ENCODE measurements around the gene IPO4. TPM values are rescaled to one million over a fixed set of nuclear protein-coding genes. Genes with fewer than 3 reads are reported as not detected.

Gene IPO4
- total and polyA plus RNA-seq, 2 of the 8 experiments (the other 6 are each of a cell fraction or from before 2014, with no cell fraction given): 55.5 to 108 TPM

GRCh38 chr14:24185026-24185425 is 3.6 kb downstream of the IPO4 start (continued):
- no peak for TF ChIP-seq PHF8 (conservative IDR thresholded peaks at IDR 0.05; ENCODE audit: low read depth, low read length)
- no peak for TF ChIP-seq GTF2F1 (IDR thresholded peaks at IDR 0.05; ENCODE audit: borderline replicate concordance, low read depth, low read length)
- TF ChIP-seq KDM1A (IDR thresholded peaks at IDR 0.05; ENCODE audit: borderline replicate concordance, low read length): no peak
- TF ChIP-seq BACH1 (IDR thresholded peaks at IDR 0.05; ENCODE audit: low read length): no peak
- TF ChIP-seq FOSL1 (IDR thresholded peaks at IDR 0.05; ENCODE audit: insufficient read depth, low read depth, low read length): no peak
- no peak for TF ChIP-seq SP4 (IDR thresholded peaks at IDR 0.05; ENCODE audit: low read length)
- TF ChIP-seq TAF7 (optimal IDR thresholded peaks at IDR 0.05; ENCODE audit: borderline replicate concordance, low read depth, low read length): no peak

Measured in H1 (cell line).